ENCODE data around the gene SPACA9.
A peak's percentile ranks its signal among the peaks of the same experiment; 100 is the strongest.

SPACA9 gene

DNA sequence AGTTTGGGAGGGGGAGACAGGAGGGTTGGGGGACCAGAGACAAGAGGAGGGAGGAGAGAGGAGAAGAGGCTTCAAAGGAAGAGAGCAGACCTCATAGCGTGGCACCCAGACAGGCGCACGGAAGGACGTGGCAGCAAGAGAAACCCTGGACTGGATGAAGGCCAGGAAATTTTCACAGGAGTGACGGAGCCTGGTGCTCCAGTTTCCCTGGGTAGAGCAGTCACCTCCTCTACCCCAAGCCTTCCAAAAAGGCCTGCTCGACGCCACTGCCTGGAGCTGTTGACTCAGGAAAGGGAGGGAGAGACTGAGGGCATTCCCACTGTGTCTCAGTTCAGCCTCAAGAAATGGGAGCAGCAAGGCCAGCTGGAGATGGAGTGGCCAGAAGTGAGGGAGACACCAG is 19.9 kb upstream of the SPACA9 start:
- Histone ChIP-seq H4K20me1 (no peaks in the 10 kb centered on the region), H3K36me3 (no peaks in the 10 kb centered on the region), H3K4me1 (peaks cover 23 to 73% (median 62%) of the 10 kb centered on the region in 10 experiments), H3K27ac (no peak overlapping the region), H3K9ac (0 out of 22 replicates have a peak overlapping the region, but pooled peaks of 1 of the 11 experiments have one; percentile 33), H3K4me3 (no peak overlapping the region), H3K4me2 (peak overlapping the region in 9 of 11 experiments; percentile 53 to 86 (median 79); a peak in 17 of 22 replicates), H3K27me3 (peaks cover 10 to 24% (median 18%) of the 10 kb centered on the region in 11 experiments; a peak in 16 of 22 replicates), H3K9me3 (replicated peaks in 1 of 11) (no peaks in the 10 kb centered on the region)
- TF ChIP-seq Cebpa-rat (IDR thresholded peaks at IDR 0.05): no peak

DNA sequence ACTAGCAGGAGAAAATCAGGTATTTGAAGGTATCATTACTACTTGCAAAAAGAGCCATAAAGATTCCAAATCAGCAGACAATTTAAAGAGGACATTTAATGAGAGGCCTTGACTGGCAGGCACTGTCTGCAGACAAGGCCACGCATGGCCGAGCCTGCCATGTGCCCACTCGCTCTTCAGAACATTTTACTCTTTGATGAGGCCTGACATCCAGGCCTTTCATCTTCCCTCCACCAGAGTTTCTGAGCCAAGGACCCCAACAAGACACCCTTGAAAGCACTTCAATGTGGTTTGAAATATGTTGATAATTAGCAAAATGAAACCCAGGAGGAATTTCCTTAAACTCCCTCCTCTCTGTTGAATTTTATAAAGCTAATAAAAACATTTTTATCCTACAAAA is 17.0 kb upstream of the SPACA9 start:
- Histone ChIP-seq H3K27me3 (peaks cover 10 to 24% (median 18%) of the 10 kb centered on the region in 11 experiments; a peak in 16 of 22 replicates), H3K9ac (peak overlapping the region in 1 of 11 experiments; percentile 7; a peak in 2 of 22 replicates), H4K20me1 (no peaks in the 10 kb centered on the region), H3K27ac (peak overlapping the region in 2 of 11 experiments; percentile 5 to 27; a peak in 2 of 22 replicates), H3K4me3 (no peak overlapping the region), H3K9me3 (replicated peaks in 1 of 11) (no peaks in the 10 kb centered on the region), H3K4me2 (peak overlapping the region in 10 of 11 experiments; percentile 10 to 68 (median 38); a peak in 17 of 22 replicates), H3K4me1 (peaks cover 17 to 53% (median 48%) of the 10 kb centered on the region in 10 experiments), H3K36me3 (no peaks in the 10 kb centered on the region)
- no peak for TF ChIP-seq Cebpa-rat (IDR thresholded peaks at IDR 0.05)

DNA sequence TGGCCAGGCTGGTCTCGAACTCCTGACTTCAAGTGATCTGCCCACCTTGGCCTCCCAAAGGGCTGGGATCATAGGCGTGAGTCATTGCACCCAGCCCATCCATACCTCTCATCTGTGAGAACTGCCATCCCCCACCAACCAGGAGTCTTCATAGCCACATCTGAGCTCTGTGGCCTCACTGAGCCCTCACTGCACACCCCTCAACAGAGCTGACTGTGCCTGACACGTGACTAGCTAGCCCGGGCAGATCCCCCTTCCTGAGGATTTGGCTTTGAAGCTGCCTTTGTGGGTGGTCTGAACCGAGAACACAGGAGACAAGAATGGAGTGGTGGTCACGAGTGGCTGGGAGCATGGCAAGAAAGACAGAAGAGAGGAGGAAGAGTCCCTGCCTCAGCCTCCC is 16.2 kb upstream of the SPACA9 start:
- no peak overlapping the region; a peak in 1 of 22 replicates for H3K27ac ChIP-seq

DNA sequence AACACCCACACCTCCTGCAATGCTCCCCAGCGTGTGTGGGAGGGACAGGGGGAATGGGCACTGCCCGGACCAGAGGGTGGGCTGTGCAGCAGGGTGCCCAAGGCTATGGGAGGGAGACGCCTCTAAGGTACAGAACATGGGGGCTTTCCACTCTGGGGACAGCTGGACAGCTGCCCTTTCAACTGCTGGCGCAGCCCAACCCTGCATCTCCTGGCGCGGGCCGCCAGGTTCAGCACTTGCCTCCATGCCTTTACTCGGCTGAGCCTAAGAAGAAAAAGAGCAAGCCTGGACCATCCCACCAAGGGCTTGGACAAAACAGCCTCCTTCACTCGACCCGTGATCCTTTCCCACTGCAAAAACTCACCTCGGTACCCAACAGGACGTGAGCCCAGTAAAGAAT is 15.6 kb upstream of the SPACA9 start:
- no peak overlapping the region for H3K9ac ChIP-seq
- H3K9me3 ChIP-seq (replicated peaks in 1 of 11): no peaks in the 10 kb centered on the region
- H3K4me1 ChIP-seq: peaks cover 4 to 39% (median 34%) of the 10 kb centered on the region in 10 experiments
- no peaks in the 10 kb centered on the region for H4K20me1 ChIP-seq
- peaks cover 5 to 11% (median 10%) of the 10 kb centered on the region in 11 experiments; a peak in 15 of 22 replicates for H3K27me3 ChIP-seq
- H3K36me3 ChIP-seq: no peaks in the 10 kb centered on the region
- no peak overlapping the region for H3K4me3 ChIP-seq
- no peak overlapping the region for H3K27ac ChIP-seq
- TF ChIP-seq Cebpa-rat (IDR thresholded peaks at IDR 0.05): no peak
- H3K4me2 ChIP-seq: peak overlapping the region in 5 of 11 experiments; percentile 14 to 66 (median 48); a peak in 6 of 22 replicates

More for the DNA sequence above, 16.2 kb upstream of the SPACA9 start:
- no peaks in the 10 kb centered on the region for H3K36me3 ChIP-seq
- H4K20me1 ChIP-seq: no peaks in the 10 kb centered on the region
- no peak overlapping the region for H3K9ac ChIP-seq
- H3K27me3 ChIP-seq: peaks cover 10 to 17% (median 15%) of the 10 kb centered on the region in 11 experiments; a peak in 16 of 22 replicates
- peaks cover 10 to 44% (median 40%) of the 10 kb centered on the region in 10 experiments for H3K4me1 ChIP-seq
- H3K4me3 ChIP-seq: no peak overlapping the region
- TF ChIP-seq Cebpa-rat (IDR thresholded peaks at IDR 0.05): no peak
- H3K4me2 ChIP-seq: peak overlapping the region in 8 of 11 experiments; percentile 13 to 68 (median 44); a peak in 17 of 22 replicates
- H3K9me3 ChIP-seq (replicated peaks in 1 of 11): no peaks in the 10 kb centered on the region

DNA sequence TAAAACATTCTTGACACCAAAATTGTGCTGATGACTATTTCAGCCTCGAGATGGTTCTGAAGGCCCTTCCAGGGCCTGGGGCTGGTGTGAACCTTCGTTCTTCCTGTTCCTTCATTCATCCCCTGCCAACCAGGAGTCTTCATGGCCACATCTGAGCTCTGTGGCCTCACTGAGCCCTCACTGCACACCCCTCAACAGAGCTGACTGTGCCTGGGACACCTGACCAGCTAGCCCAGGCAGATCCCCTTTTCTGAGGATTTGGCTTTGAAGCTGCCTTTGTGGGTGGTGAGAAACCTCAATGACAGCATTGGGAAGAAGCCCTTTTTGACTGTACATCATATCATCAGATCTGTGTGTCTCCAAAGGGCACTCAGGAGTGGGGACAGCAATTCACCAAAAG is 14.4 kb upstream of the SPACA9 start:
- Histone ChIP-seq H3K4me3 (no peak overlapping the region), H3K9me3 (replicated peaks in 1 of 11) (no peaks in the 10 kb centered on the region), H3K36me3 (no peaks in the 10 kb centered on the region), H3K27ac (no peak overlapping the region), H3K9ac (no peak overlapping the region), H4K20me1 (no peaks in the 10 kb centered on the region), H3K4me1 (peaks cover 0 to 33% (median 27%) of the 10 kb centered on the region in 10 experiments; a peak in 17 of 20 replicates), H3K4me2 (no peak overlapping the region), H3K27me3 (no peaks in the 10 kb centered on the region)
- TF ChIP-seq Cebpa-rat (IDR thresholded peaks at IDR 0.05): no peak

DNA sequence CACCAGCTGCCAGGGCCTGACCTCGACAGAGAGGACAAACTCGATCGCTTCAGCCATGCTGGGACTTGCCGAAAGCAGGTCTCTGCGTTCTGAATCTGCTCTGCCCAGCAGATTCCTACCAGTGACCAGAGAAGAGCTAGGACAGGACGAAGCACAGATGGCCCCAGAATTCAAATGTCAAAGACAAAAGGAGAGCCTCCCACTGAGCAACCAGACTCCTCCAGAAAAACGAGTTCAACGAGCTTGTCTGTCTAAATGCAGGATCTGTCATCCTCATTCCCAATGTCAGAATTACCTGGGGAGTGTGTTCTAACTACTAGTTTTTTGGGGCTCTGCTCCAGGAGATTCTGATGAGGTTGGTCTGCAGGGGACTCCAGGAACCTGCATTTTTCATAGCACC is 14.0 kb upstream of the SPACA9 start:
- Histone ChIP-seq H3K9ac (no peak overlapping the region), H3K27ac (no peak overlapping the region), H4K20me1 (no peaks in the 10 kb centered on the region), H3K36me3 (no peaks in the 10 kb centered on the region), H3K27me3 (no peaks in the 10 kb centered on the region), H3K4me1 (peaks cover 2 to 37% (median 31%) of the 10 kb centered on the region in 10 experiments), H3K4me2 (no peak overlapping the region), H3K9me3 (replicated peaks in 1 of 11) (no peaks in the 10 kb centered on the region), H3K4me3 (no peak overlapping the region)
- TF ChIP-seq Cebpa-rat (IDR thresholded peaks at IDR 0.05): no peak

DNA sequence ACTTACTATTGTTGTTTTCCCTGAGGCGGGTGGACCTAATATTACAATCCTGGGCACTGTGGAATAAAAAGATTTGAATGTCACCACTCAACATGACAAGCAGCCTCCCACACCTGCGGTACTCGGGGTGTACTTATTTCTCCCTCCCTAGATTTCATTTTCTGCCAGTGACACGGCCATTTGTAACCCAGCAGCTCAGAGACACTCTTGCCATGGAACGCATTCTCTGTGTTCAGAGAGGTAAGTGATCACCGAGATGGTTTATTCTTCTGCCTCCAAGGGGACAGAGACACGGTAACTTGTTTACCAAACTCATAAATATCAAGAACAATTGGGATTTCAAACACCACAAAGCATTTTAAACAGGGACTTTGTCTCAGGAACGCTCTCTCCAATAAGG is 11.8 kb upstream of the SPACA9 start:
- Histone ChIP-seq H3K27ac (no peak overlapping the region), H3K9ac (no peak overlapping the region), H3K4me2 (no peak overlapping the region), H3K4me3 (no peak overlapping the region), H3K4me1 (peaks cover 9 to 38% (median 31%) of the 10 kb centered on the region in 10 experiments), H4K20me1 (no peaks in the 10 kb centered on the region), H3K36me3 (no peaks in the 10 kb centered on the region), H3K9me3 (replicated peaks in 1 of 11) (no peaks in the 10 kb centered on the region), H3K27me3 (no peaks in the 10 kb centered on the region)
- no peak for TF ChIP-seq Cebpa-rat (IDR thresholded peaks at IDR 0.05)

DNA sequence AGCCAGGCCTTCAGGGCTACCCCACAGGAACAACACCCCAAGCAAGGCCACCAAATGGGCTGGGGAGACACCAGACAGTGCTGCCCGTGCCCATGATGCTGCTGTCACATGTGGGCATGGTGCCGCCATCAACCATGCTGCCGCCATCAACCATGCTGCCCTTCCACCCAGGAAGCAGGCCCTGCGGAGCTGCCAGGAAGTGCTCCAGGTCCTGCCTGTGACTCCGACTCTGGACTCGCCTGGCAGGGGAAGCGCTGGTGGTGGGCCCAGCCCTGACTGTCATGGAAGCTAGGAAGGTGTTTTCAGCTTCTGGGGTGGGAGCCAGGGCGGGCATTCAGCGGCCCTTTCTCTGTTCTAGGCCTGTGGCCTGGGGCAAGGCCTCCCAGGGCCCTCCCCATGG is 9.4 kb upstream of the SPACA9 start:
- no peaks in the 10 kb centered on the region for H3K36me3 ChIP-seq
- no peak overlapping the region for H3K4me3 ChIP-seq

DNA sequence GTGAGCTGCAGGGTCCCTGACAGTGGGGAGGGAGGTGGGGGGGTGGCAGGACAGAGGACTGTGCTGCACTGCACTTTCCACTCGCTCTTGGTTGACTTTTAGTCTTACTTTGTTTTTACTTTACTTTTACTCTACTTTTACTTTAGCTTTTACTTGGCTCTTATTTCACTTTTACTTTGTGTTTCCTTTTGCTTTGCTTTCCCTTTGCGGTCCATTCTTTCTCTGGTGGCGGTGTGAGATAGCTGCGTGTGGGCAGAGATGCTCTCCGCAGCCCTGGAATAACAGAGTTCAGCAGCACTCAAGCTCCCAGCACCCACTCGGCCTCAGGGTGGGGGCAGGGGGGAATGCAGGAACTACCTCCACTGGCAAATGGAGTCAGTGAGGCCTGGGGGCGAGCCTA is 5.3 kb upstream of the SPACA9 start:
- no peak for TF ChIP-seq Cebpa-rat (IDR thresholded peaks at IDR 0.05)
- Histone ChIP-seq H3K4me1 (peaks cover 15 to 39% (median 30%) of the 10 kb centered on the region in 10 experiments), H3K4me2 (no peak overlapping the region), H3K4me3 (no peak overlapping the region), H3K36me3 (no peaks in the 10 kb centered on the region), H4K20me1 (no peaks in the 10 kb centered on the region), H3K9ac (no peak overlapping the region), H3K27ac (no peak overlapping the region), H3K27me3 (no peaks in the 10 kb centered on the region; a peak in 1 of 22 replicates), H3K9me3 (replicated peaks in 1 of 11) (no peaks in the 10 kb centered on the region)

More for the DNA sequence above, 9.4 kb upstream of the SPACA9 start:
- Histone ChIP-seq H3K4me1 (peaks cover 9 to 26% (median 21%) of the 10 kb centered on the region in 10 experiments), H3K9me3 (replicated peaks in 1 of 11) (no peaks in the 10 kb centered on the region), H3K4me2 (peak overlapping the region in 10 of 11 experiments; percentile 55 to 84 (median 72); a peak in 20 of 22 replicates), H3K9ac (no peak overlapping the region), H4K20me1 (no peaks in the 10 kb centered on the region), H3K27ac (peak overlapping the region in 6 of 11 experiments; percentile 1 to 20 (median 12); a peak in 1 of 22 replicates), H3K27me3 (no peaks in the 10 kb centered on the region)
- TF ChIP-seq Cebpa-rat (IDR thresholded peaks at IDR 0.05): no peak

DNA sequence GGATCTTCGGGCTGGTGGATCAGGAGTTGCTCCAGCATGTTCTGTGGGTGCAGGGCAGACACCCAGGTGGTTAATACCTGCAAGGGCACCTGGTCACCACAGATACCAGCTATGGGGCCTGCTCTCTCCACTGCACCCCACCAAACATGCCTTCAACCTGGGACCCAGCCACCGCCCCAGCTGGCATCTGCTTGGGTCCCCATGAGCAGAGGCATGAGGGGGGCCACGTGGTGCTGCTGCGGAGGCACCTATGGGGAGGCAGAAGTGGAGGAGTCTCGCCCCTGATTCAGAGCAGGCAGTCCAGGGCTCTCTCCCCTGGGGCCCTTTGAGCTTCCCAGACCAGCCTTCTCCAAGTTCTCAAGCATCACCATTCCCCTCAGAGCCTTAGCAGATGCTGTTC is 3.5 kb upstream of the SPACA9 start:
- H3K4me1 ChIP-seq: peaks cover 14 to 43% (median 35%) of the 10 kb centered on the region in 10 experiments
- no peak for TF ChIP-seq Cebpa-rat (IDR thresholded peaks at IDR 0.05)
- no peak overlapping the region for H3K9ac ChIP-seq
- no peaks in the 10 kb centered on the region for H3K9me3 ChIP-seq (replicated peaks in 1 of 11)
- H3K4me3 ChIP-seq: no peak overlapping the region
- H4K20me1 ChIP-seq: no peaks in the 10 kb centered on the region
- no peak overlapping the region for H3K4me2 ChIP-seq
- no peak overlapping the region for H3K27ac ChIP-seq
- no peaks in the 10 kb centered on the region; a peak in 1 of 22 replicates for H3K27me3 ChIP-seq
- H3K36me3 ChIP-seq: no peaks in the 10 kb centered on the region

All from BLaER1 treated with 17β-estradiol and CSF1 and Interleukin-3, amounts not matched to agents 10 nM and 100 nM (cell line).